ENCODE results near the gene IGSF21.
A peak's percentile ranks its signal among the peaks of the same experiment; 100 is the strongest.

IGSF21 gene

GRCh38 chr1:18373151-18373550, 265.6 kb downstream of the IGSF21 start:
- no peak for DNase-seq

GRCh38 chr1:18373882-18374493, 266.4 kb downstream of the IGSF21 start:
- DNase-seq = peak; percentile 17 to 22

- no peak for DNase-seq
Measured at GRCh38 chr1:18376661-18377060, 269.1 kb downstream of the IGSF21 start.

GRCh38 chr1:18380288-18380687, 272.7 kb downstream of the IGSF21 start:
- DNase-seq = no peak

GRCh38 chr1:18384059-18384458, 276.5 kb downstream of the IGSF21 start:
- DNase-seq = no peak

- DNase-seq = no peak
Measured at GRCh38 chr1:18384471-18384870, 276.9 kb downstream of the IGSF21 start.

GRCh38 chr1:18385239-18385790, 277.7 kb downstream of the IGSF21 start:
- no peak for DNase-seq

GRCh38 chr1:18386591-18386990, 279.0 kb downstream of the IGSF21 start:
- DNase-seq = no peak

GRCh38 chr1:18387307-18387706, 279.7 kb downstream of the IGSF21 start:
- DNase-seq = no peak

GRCh38 chr1:18390953-18391352, 283.4 kb downstream of the IGSF21 start:
- DNase-seq = no peak

GRCh38 chr1:18394563-18395156, 287.1 kb downstream of the IGSF21 start:
- no peak for DNase-seq

- no peak for DNase-seq
Measured at GRCh38 chr1:18396247-18396980, 288.8 kb downstream of the IGSF21 start.

- DNase-seq = no peak
Measured at GRCh38 chr1:18397641-18398040, 290.0 kb downstream of the IGSF21 start.

GRCh38 chr1:18398791-18399530, 291.4 kb downstream of the IGSF21 start:
- DNase-seq = no peak

- DNase-seq = no peak
Measured at GRCh38 chr1:18400347-18401102, 292.9 kb downstream of the IGSF21 start.

GRCh38 chr1:18401921-18402320, 294.3 kb downstream of the IGSF21 start:
- no peak for DNase-seq

GRCh38 chr1:18404460-18404859, 296.9 kb downstream of the IGSF21 start:
- no peak for DNase-seq

- no peak for DNase-seq
Measured at GRCh38 chr1:18407166-18408045, 299.8 kb downstream of the IGSF21 start.

- DNase-seq = no peak
Measured at GRCh38 chr1:18408656-18409370, 301.2 kb downstream of the IGSF21 start.

GRCh38 chr1:18409609-18410237, 302.1 kb downstream of the IGSF21 start:
- DNase-seq = no peak

All from activated T-cell treated with anti-CD3 and anti-CD28 coated beads, Interleukin-2, amount 50 U/mL, for 48 hours (primary cell).